GM19025 (cell line): ENCODE data around the gene EDDM13.
"Not testable (repeated sequence)": the region's sequence is repeated elsewhere in the genome, so short reads cannot be mapped to it uniquely, and the experiment has no call there.

Source experiments
- ATAC-seq: cut with Tn5 transposase; IDR thresholded peaks from one replicate; pipeline ENCODE4 v1.9.1; 2021; ENCODE audit warnings: mild to moderate bottlenecking, low read depth, moderate library complexity; ENCODE audit not compliant: unreplicated experiment

The EDDM13 gene

GRCh38 chr19:56319991-56320390 lies 47.4 kb downstream of the EDDM13 start:
- ATAC-seq: no peak

GRCh38 chr19:56321254-56321988 lies 48.9 kb downstream of the EDDM13 start:
- ATAC-seq: no peak

- no peak for ATAC-seq
Measured at GRCh38 chr19:56321989-56322440, 49.5 kb downstream of the EDDM13 start.

- ATAC-seq: no peak
Measured at GRCh38 chr19:56324436-56324835, 51.9 kb downstream of the EDDM13 start.

- ATAC-seq: no peak
Measured at GRCh38 chr19:56332695-56333094, 60.1 kb downstream of the EDDM13 start.

GRCh38 chr19:56333506-56333905 lies 61.0 kb downstream of the EDDM13 start:
- no peak for ATAC-seq

GRCh38 chr19:56335371-56335770 lies 62.8 kb downstream of the EDDM13 start:
- not testable (repeated sequence) for ATAC-seq

- not testable (repeated sequence) for ATAC-seq
Measured at GRCh38 chr19:56337077-56337476, 64.5 kb downstream of the EDDM13 start.

- not testable (repeated sequence) for ATAC-seq
Measured at GRCh38 chr19:56339031-56339430, 66.5 kb downstream of the EDDM13 start.

GRCh38 chr19:56341948-56342347 lies 69.4 kb downstream of the EDDM13 start:
- ATAC-seq: no peak

GRCh38 chr19:56347163-56347778 lies 74.7 kb downstream of the EDDM13 start:
- ATAC-seq: no peak

- ATAC-seq: no peak
Measured at GRCh38 chr19:56348289-56348877, 75.8 kb downstream of the EDDM13 start.

- no peak for ATAC-seq
Measured at GRCh38 chr19:56350416-56351045, 78.0 kb downstream of the EDDM13 start.

GRCh38 chr19:56351208-56351607 lies 78.7 kb downstream of the EDDM13 start:
- no peak for ATAC-seq

GRCh38 chr19:56355517-56355916 lies 83.0 kb downstream of the EDDM13 start:
- ATAC-seq: no peak

GRCh38 chr19:56356944-56357343 lies 84.4 kb downstream of the EDDM13 start:
- ATAC-seq: no peak
